Rectal smooth muscle tissue (tissue), 1 donor: Measurements from ENCODE around the gene POLDIP3.
A peak's percentile ranks its signal among the peaks of the same experiment; 100 is the strongest.
"Not testable (repeated sequence)": the region's sequence is repeated elsewhere in the genome, so short reads cannot be mapped to it uniquely, and the experiment has no call there.

Experiments used
- H3K27ac ChIP-seq: one replicate; pipeline ENCODE4 v1.7.0; 2013; ENCODE audit warnings: low read depth, low read length, inconsistent platforms
- H3K27me3 ChIP-seq: one replicate; pipeline ENCODE4 v1.7.0; 2013; ENCODE audit warnings: low read length; ENCODE audit not compliant: control insufficient read depth, insufficient read depth
- H3K36me3 ChIP-seq: one replicate; pipeline ENCODE4 v1.7.0; 2013; ENCODE audit warnings: low read length; ENCODE audit not compliant: control insufficient read depth, insufficient read depth
- H3K4me1 ChIP-seq: one replicate; pipeline ENCODE4 v1.7.0; 2013; ENCODE audit warnings: low read length; ENCODE audit not compliant: control insufficient read depth, insufficient read depth
- H3K4me3 ChIP-seq: one replicate; pipeline ENCODE4 v1.7.0; 2013; ENCODE audit warnings: low read length
- H3K9ac ChIP-seq: one replicate; pipeline ENCODE4 v1.7.0; 2013; ENCODE audit warnings: low read length

Gene POLDIP3

DNA sequence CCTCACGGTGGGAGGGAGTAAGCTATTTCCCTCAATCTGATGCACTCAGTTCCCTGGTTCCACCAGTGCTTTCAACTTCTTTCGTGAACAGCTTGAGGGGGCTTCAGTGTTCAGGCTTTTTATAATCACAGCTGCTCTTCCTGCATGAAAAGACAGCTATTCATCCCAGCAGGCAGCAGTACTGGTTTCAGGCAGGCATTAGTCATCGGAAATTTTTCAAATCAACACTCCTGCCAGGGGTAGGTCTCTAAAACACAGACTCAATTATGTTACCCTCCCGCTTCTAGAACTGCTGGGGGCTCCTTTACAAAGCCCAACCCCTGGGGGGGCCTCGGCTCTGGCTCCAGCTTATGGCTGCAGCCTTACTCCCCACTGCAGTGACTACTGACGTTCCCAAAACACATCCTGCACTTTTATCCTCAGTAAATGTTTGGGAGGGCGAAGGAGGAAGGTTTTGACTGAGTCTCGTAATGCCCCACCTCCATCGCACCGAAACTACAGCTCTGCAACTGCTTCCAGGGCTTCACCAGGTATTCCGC, 5.8 kb downstream of the POLDIP3 start:
- no peak overlapping the region for H3K9ac ChIP-seq
- no peaks in the 10 kb centered on the region for H3K27me3 ChIP-seq
- H3K27ac ChIP-seq: peak overlapping the region; percentile 12
- peak overlapping the region; percentile 22 for H3K4me3 ChIP-seq
- H3K36me3 ChIP-seq: peaks cover 7% of the 10 kb centered on the region
- peaks cover 24% of the 10 kb centered on the region for H3K4me1 ChIP-seq

DNA sequence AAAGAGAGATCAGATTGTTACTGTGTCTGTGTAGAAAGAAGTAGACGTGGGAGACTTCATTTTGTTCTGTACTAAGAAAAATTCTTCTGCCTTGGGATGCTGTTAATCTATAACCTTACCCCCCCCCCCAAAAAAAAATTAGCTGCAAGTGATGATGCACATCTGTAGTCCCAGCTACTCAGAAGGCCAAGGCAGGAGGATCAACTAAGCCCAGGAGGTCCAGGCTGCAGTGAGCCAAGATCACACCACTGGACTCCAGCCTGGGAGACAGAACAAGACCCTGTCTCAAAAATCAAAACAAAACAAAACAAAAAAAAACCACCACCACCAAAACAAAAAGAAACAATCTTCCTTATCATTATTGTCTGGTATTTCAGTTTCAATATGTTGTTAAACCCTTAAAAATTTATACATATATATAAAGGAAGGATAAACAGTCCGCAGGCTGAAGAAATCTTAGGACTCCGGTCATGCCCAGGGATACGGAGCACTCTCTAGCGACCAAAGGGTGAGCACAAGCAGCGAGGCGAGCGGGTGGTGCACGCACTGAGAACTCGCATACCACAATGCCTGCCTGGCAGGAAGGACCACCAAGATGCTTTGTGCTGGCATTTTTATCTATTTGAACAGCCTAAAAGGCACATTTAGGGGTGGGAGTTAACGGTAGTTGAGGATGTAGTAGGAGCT, 6.4 kb downstream of the POLDIP3 start:
- Histone ChIP-seq H3K27me3 (no peaks in the 10 kb centered on the region), H3K36me3 (peaks cover 7% of the 10 kb centered on the region), H3K4me1 (peaks cover 23% of the 10 kb centered on the region), H3K4me3 (peak overlapping the region; percentile 22), H3K9ac (no peak overlapping the region), H3K27ac (peak overlapping the region; percentile 12)

DNA sequence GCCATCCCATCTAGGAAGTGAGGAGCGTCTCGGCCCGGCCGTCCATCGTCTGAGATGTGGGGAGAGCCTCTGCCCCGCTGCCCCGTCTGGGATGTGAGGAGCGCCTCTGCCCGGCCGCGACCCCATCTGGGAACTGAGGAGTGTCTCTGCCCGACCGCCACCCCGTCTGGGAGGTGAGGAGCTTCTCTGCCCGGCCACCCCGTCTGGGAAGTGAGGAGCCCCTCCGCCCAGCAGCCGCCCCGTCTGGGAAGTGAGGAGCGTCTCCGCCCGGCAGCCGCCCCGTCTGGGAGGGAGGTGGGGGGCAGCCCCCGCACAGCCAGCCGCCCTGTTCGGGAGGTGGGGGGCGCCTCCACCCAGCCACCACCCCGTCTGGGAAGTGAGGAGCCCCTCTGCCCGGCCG, 7.0 kb downstream of the POLDIP3 start:
- H3K4me1 ChIP-seq: peaks cover 17% of the 10 kb centered on the region
- not testable (repeated sequence) for H3K27ac ChIP-seq

DNA sequence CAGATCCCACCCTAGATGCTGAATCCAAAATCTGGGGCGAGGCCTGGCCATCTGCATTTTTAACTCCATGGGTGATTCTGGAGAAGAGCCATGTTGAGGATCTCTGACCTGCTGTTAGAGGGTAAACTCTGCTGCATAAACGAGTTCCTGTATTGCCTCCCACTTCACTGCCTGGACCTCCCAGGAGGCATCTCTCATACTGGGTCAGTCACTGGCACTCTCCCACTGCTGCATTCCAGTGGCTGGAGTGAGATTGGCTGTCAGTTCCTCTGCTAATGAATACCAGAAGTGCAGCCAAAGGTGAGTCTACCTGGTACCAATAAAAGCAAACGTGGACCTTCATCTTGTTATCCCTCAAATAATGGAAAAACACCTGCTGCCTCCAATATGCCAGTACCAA, 10.3 kb downstream of the POLDIP3 start:
- Histone ChIP-seq H3K36me3 (peaks cover 20% of the 10 kb centered on the region), H3K9ac (no peak overlapping the region), H3K27ac (no peak overlapping the region), H3K4me1 (peaks cover 3% of the 10 kb centered on the region), H3K27me3 (no peaks in the 10 kb centered on the region), H3K4me3 (no peak overlapping the region)

More for the DNA sequence above, 7.0 kb downstream of the POLDIP3 start:
- H3K36me3 ChIP-seq: peaks cover 14% of the 10 kb centered on the region
- not testable (repeated sequence) for H3K4me3 ChIP-seq, H3K9ac ChIP-seq, H3K27me3 ChIP-seq

DNA sequence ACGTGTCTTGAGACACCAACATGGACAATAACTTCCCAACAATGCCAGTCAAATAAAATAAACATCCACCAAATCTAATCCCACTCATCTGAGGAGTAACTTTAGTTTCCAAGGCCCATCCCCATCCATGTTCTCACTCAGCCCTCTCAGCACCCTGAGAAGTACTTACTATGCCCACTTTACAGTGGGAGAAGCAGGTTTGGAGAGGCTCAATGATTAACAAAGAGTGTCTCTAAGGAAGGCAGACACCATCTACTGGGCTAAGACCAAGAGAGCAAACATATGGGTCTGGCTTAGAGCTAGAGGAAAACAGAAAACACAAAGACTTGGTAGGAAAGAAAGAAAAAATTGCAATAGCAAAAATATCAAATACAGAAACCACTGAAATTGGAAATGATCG, 11.3 kb downstream of the POLDIP3 start:
- H3K27ac ChIP-seq: no peak overlapping the region
- no peak overlapping the region for H3K9ac ChIP-seq
- peaks cover 25% of the 10 kb centered on the region for H3K36me3 ChIP-seq
- no peaks in the 10 kb centered on the region for H3K4me1 ChIP-seq
- H3K27me3 ChIP-seq: no peaks in the 10 kb centered on the region
- no peak overlapping the region for H3K4me3 ChIP-seq

DNA sequence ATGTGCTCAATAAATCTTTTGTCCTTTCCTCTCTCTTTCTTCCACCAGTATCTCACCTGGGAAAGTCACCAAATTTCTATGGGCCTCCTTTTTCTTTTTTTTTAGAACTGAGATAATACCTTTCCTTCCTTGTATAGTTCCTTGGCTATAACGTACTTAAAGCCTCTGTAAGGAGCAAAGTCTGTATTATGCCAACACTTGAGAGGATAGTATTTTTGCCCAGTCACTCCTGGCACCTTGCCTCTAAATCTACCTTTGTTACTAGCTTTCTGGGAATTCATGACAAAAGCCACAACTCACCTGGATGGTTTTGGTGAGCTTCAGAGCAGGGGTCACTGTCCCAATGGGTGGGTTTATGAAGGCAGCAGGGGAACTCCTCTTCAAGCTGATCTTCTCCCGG, 12.2 kb downstream of the POLDIP3 start:
- peaks cover 25% of the 10 kb centered on the region for H3K36me3 ChIP-seq
- no peaks in the 10 kb centered on the region for H3K27me3 ChIP-seq
- no peak overlapping the region for H3K4me3 ChIP-seq
- no peak overlapping the region for H3K9ac ChIP-seq
- no peak overlapping the region for H3K27ac ChIP-seq
- H3K4me1 ChIP-seq: no peaks in the 10 kb centered on the region

DNA sequence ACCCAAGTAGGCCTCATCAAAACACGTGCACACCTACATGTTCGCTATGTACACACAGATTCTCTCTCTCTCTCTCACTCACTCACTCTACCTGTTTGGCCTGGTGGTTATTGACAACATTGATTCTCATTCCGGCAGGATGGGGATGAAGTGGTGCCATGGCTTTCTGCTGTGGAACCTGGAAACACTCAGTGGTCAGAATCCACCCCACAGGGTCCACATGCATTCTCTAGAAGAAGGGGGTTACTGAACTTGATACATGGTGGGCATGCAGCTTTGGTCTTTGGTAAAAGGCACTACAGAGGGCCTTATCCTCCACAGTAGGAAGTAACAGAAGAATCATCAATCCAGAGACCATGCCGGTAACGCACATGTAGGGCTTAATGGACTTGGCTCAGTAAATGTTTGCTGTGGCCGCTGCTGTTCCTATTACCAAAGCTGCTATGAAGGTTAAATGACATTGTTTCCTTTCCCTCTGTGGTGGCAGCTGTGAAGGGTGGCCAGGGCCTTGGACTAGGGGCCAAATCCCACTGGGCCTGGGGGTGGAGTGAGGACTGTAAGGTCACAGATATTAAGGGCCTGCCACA, 12.7 kb downstream of the POLDIP3 start:
- Histone ChIP-seq H3K4me1 (no peaks in the 10 kb centered on the region), H3K27ac (no peak overlapping the region), H3K4me3 (no peak overlapping the region), H3K9ac (no peak overlapping the region), H3K36me3 (peaks cover 25% of the 10 kb centered on the region), H3K27me3 (no peaks in the 10 kb centered on the region)

DNA sequence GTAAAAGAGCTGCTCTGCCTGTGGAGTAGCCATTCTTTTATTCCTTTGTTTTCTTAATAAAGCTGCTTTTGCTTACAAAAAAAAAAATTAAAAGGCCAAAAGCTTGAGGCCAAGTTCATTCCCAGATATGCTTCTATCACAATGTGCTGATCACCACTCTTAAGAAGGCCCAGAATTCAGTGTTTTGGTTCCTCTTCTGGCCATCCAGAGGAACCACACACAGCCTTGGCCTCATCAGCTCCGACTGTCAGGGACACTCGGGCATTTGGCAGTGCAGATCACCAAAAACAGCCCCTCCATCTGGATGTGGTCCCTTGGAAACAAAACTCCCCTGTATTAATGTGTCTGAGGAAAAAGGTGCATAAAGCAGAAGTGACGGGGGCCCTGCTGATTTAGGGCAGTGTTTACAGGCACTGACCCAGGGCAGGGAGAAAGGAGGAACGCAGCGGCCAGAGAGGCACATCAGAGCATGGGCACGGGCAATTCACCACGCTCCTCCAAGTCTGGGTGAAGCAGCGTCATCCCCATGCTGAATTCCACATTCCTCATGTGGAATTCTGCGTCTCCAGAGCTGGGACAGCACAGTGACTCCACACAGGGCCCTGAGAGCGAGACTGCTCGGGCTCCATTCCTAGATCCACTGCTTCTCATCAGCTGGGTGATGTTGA, 17.7 kb downstream of the POLDIP3 start:
- H3K9ac ChIP-seq: no peak overlapping the region
- H3K36me3 ChIP-seq: peaks cover 35% of the 10 kb centered on the region
- no peak overlapping the region for H3K27ac ChIP-seq

DNA sequence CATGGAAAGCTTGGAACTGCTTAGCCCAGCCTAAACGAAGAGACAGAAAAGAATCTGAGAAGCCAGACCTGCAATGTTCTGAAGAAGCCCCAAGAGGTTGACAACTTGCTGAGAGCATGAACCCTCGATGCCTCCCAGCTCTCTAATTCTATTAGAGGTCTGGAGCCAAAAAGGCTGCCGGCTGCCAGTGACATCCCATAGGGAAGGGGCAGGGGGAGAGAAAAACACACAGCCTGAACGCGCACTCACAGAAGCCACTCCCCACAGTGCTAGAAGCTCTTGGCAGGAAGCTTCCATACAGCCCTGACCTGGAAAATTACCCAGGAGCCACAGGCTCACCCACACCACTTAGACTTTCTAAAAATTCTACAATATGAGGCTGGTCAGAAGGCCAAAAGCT, 18.3 kb downstream of the POLDIP3 start:
- no peak overlapping the region for H3K4me3 ChIP-seq
- H3K4me1 ChIP-seq: no peaks in the 10 kb centered on the region
- no peaks in the 10 kb centered on the region for H3K27me3 ChIP-seq
- H3K9ac ChIP-seq: no peak overlapping the region
- H3K27ac ChIP-seq: no peak overlapping the region
- H3K36me3 ChIP-seq: peaks cover 37% of the 10 kb centered on the region

More for the DNA sequence above, 17.7 kb downstream of the POLDIP3 start:
- H3K4me3 ChIP-seq: no peak overlapping the region
- no peaks in the 10 kb centered on the region for H3K27me3 ChIP-seq
- H3K4me1 ChIP-seq: no peaks in the 10 kb centered on the region

DNA sequence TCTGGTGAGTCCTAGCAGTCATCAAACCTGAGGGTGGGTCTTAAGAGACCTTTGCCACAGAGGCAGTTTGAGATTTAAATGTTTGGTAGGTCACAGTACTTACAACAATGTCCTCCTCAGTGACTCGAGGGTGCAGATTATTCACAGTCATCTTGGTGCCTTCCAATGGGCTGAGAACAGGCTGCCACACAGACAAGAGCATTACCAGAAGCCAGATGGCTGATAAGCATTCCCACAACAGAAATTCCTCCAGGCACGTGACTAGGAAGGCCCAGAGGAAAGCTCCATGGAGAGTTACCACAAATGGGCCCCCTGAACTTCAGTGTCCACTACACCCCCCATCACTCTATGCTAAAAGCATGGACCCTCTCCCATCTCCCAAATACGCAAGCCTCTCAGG, 19.2 kb downstream of the POLDIP3 start:
- Histone ChIP-seq H3K4me3 (no peak overlapping the region), H3K4me1 (no peaks in the 10 kb centered on the region), H3K27ac (no peak overlapping the region), H3K9ac (no peak overlapping the region), H3K27me3 (no peaks in the 10 kb centered on the region), H3K36me3 (peaks cover 40% of the 10 kb centered on the region)

DNA sequence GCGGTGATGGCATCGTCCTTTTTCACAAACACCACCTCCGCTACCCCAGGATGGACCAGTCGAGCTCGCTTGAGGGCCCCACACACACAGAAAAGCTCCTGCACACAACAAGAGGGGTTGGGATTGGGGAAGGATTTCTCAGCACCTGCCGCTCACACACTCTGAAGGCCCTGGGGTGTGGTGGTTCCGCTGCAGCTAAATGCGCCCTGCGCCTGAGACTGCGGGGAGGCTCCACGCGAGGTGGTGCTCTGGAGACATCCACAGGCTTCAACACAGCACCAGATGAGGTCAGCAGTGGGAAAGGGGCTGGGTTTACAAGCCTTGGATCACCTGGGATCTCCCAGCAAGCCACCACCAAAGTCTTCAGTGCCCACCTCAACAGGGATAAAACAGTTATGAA, 22.7 kb downstream of the POLDIP3 start:
- Histone ChIP-seq H3K36me3 (peaks cover 42% of the 10 kb centered on the region), H3K27ac (no peak overlapping the region), H3K9ac (no peak overlapping the region), H3K4me3 (no peak overlapping the region), H3K4me1 (no peaks in the 10 kb centered on the region), H3K27me3 (no peaks in the 10 kb centered on the region)

DNA sequence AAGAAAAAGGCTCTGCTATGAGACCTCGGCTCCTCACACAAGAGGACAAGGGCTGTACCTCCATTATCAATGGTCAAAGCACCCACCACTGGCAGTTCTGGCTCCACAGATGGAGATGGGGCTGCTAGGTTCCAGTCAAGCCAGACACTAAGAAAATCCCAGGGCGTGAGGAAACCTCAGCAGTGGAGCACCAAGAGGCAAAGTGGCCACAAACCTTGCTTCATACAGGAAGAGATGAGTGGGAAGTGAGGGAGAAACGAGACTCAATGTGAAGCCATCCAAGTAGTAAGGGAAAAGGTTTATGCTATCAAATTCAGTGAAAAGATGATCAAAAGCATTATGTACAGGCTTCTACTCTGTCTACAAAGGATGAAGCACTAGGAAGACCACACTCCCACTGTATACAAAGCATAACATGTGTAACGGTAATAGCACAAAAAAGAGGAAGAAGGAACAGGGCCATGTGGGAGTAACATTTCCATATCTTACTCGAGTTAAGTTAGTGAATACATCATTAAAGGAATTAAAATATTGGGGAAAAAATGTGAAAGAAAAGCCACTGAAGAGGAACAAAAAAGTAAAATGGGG, 27.0 kb downstream of the POLDIP3 start:
- Histone ChIP-seq H3K27me3 (no peaks in the 10 kb centered on the region), H3K36me3 (peaks cover 52% of the 10 kb centered on the region), H3K27ac (no peak overlapping the region), H3K4me3 (no peak overlapping the region), H3K9ac (no peak overlapping the region), H3K4me1 (no peaks in the 10 kb centered on the region)
